ENCODE measurements around the gene CCSER1. TPM values are rescaled to one million over a fixed set of nuclear protein-coding genes. Genes with fewer than 3 reads are reported as not detected.
"Not testable (repeated sequence)": the region's sequence is repeated elsewhere in the genome, so short reads cannot be mapped to it uniquely, and the experiment has no call there.

CCSER1 gene
- polyA plus RNA-seq, 12 donors: 0.17 to 1.9 (median 0.65) TPM; not detected in 2

GRCh38 chr4:90689739-90690138, 562.5 kb downstream of the CCSER1 start:
- DNase-seq: no peak

- DNase-seq: no peak
These were observed 568.2 kb downstream of the CCSER1 start for GRCh38 chr4:90695411-90695810.

GRCh38 chr4:90705501-90705900, 578.3 kb downstream of the CCSER1 start:
- DNase-seq: not testable (repeated sequence)

- DNase-seq: no peak
These were observed 588.0 kb downstream of the CCSER1 start for GRCh38 chr4:90715242-90715641.

GRCh38 chr4:90718931-90719330, 591.7 kb downstream of the CCSER1 start:
- DNase-seq: no peak

GRCh38 chr4:90727938-90728337, 600.7 kb downstream of the CCSER1 start:
- DNase-seq: no peak

- DNase-seq: no peak
These were observed 603.6 kb downstream of the CCSER1 start for GRCh38 chr4:90730752-90731151.

GRCh38 chr4:90733211-90733610, 606.0 kb downstream of the CCSER1 start:
- no peak for DNase-seq

- DNase-seq: no peak
These were observed 618.0 kb downstream of the CCSER1 start for GRCh38 chr4:90745176-90745575.

GRCh38 chr4:90753068-90753467, 625.9 kb downstream of the CCSER1 start:
- no peak for DNase-seq

- no peak for DNase-seq
These were observed 630.4 kb downstream of the CCSER1 start for GRCh38 chr4:90757534-90758060.

GRCh38 chr4:90760059-90760458, 632.9 kb downstream of the CCSER1 start:
- DNase-seq: no peak

GRCh38 chr4:90766837-90767236, 639.6 kb downstream of the CCSER1 start:
- DNase-seq: no peak

GRCh38 chr4:90769251-90769650, 642.1 kb downstream of the CCSER1 start:
- no peak for DNase-seq

GRCh38 chr4:90780193-90780592, 653.0 kb downstream of the CCSER1 start:
- no peak for DNase-seq

GRCh38 chr4:90786602-90787001, 659.4 kb downstream of the CCSER1 start:
- no peak for DNase-seq

- no peak for DNase-seq
These were observed 665.5 kb downstream of the CCSER1 start for GRCh38 chr4:90792696-90793095.

- no peak for DNase-seq
These were observed 671.8 kb downstream of the CCSER1 start for GRCh38 chr4:90798948-90799347.

GRCh38 chr4:90799895-90800294, 672.7 kb downstream of the CCSER1 start:
- DNase-seq: no peak

- no peak for DNase-seq
These were observed 688.4 kb downstream of the CCSER1 start for GRCh38 chr4:90815569-90815968.

- no peak for DNase-seq
These were observed 689.6 kb downstream of the CCSER1 start for GRCh38 chr4:90816754-90817153.

- no peak for DNase-seq
These were observed 697.3 kb downstream of the CCSER1 start for GRCh38 chr4:90824266-90825150.

GRCh38 chr4:90825849-90826248, 698.7 kb downstream of the CCSER1 start:
- DNase-seq: no peak

- no peak for DNase-seq
These were observed 706.5 kb downstream of the CCSER1 start for GRCh38 chr4:90833706-90834105.
